K562 (cell line): ENCODE measurements around the gene HCRTR1. TPM values are rescaled to one million over a fixed set of nuclear protein-coding genes. Genes with fewer than 3 reads are reported as not detected.

Experiments used
- CBX8 ChIP-seq: fragments of 200-600 bp; sonication (generic); IDR thresholded peaks from 2 replicates; pipeline ENCODE4 v1.6.1; 2012; ENCODE audit warnings: borderline replicate concordance, mixed run types, low read depth, mild to moderate bottlenecking, moderate library complexity, mixed read lengths, low read length, control low read depth, inconsistent platforms; ENCODE audit not compliant: poor library complexity, severe bottlenecking; ENCODE audit errors: extremely low read depth
- KDM2B ChIP-seq: fragments of 250-450 bp; sonication (Bioruptor Pico); IDR thresholded peaks from 2 replicates; pipeline ENCODE4 v1.8.0; 2021; ENCODE audit warnings: mild to moderate bottlenecking, moderate library complexity
- L3MBTL2 ChIP-seq: fragments of 450-650 bp; IDR thresholded peaks from 2 replicates; pipeline ENCODE4 v1.6.1; 2016; ENCODE audit warnings: mild to moderate bottlenecking, moderate library complexity
- MTA2 ChIP-seq: fragments of 450-650 bp; IDR thresholded peaks from 2 replicates; pipeline ENCODE4 v1.6.1; 2016; ENCODE audit warnings: low read depth
- MTF1 ChIP-seq: fragments of 250-450 bp; sonication (Bioruptor Pico); IDR thresholded peaks from 2 replicates; pipeline ENCODE4 v1.9.0; 2021; ENCODE audit warnings: moderate library complexity, mild to moderate bottlenecking, inconsistent platforms, borderline replicate concordance
- NR4A1 ChIP-seq, 2 experiments: fragments of 250-450 bp in 1 of 2; fragments of 450-650 bp in 1 of 2; sonication (Bioruptor Pico) in 1 of 2; IDR thresholded peaks; 2 replicates each; pipeline versions ENCODE4 v1.4.0 to v1.6.1; 2016 to 2020; ENCODE audit warnings: mild to moderate bottlenecking in 2 of 2, missing compliant biosample characterization in 1 of 2, missing genetic modification characterization in 1 of 2, moderate library complexity in 1 of 2
- PHB ChIP-seq: fragments of 250-450 bp; sonication (Bioruptor Pico); IDR thresholded peaks from 2 replicates; pipeline ENCODE4 v1.5.0; 2021
- RBM25 ChIP-seq: fragments of 200-400 bp; formaldehyde crosslinking; IDR thresholded peaks from 2 replicates; pipeline ENCODE4 v1.6.1; 2018; ENCODE audit warnings: low read length, low read depth, moderate library complexity; ENCODE audit not compliant: severe bottlenecking
- SMARCE1 ChIP-seq: fragments of 450-650 bp; IDR thresholded peaks from 2 replicates; pipeline ENCODE4 v1.7.1; 2016; ENCODE audit warnings: mild to moderate bottlenecking
- SMC3 ChIP-seq: conservative IDR thresholded peaks from 2 replicates; pipeline ENCODE4 v1.6.1; 2011; ENCODE audit warnings: low read depth, low read length, improper control_type of control experiment; ENCODE audit not compliant: insufficient read depth
- SRSF3 ChIP-seq: fragments of 200-400 bp; formaldehyde crosslinking; IDR thresholded peaks from 2 replicates; pipeline ENCODE4 v1.6.1; 2016; ENCODE audit warnings: mild to moderate bottlenecking, low read length, moderate library complexity; ENCODE audit not compliant: insufficient read depth
- U2AF2 ChIP-seq: fragments of 200-400 bp; formaldehyde crosslinking; optimal IDR thresholded peaks from 2 replicates; pipeline ENCODE3; 2017; ENCODE audit warnings: low read depth, mild to moderate bottlenecking, low read length
- WHSC1 ChIP-seq: IDR thresholded peaks from one replicate; pipeline ENCODE4 v1.6.1; 2012; ENCODE audit warnings: low read length, control low read depth, inconsistent platforms
- ZNF197 ChIP-seq: fragments of 200-800 bp; sonication (Bioruptor generic); IDR thresholded peaks from 2 replicates; pipeline ENCODE4 v1.6.1; 2016; ENCODE audit warnings: low read depth, missing genetic modification characterization, missing compliant biosample characterization
- ZNF24 ChIP-seq: fragments of 450-650 bp; IDR thresholded peaks from 2 replicates; pipeline ENCODE4 v1.6.1; 2016
- ZNF408 ChIP-seq: fragments of 250-450 bp; sonication (Bioruptor Pico); IDR thresholded peaks from 2 replicates; pipeline ENCODE4 v1.4.0; 2020; ENCODE audit warnings: low read depth, mild to moderate bottlenecking, moderate library complexity
- polyA plus RNA-seq, 8 experiments: library from polyadenylated mRNA; depleted of rRNA in 4 of 8; stranded (reverse) in 5 of 8; unstranded in 3 of 8; fragments of >200 nt; fragmentation: Nextera tagmentation in 2 of 8; fragmentation: Illumina TruSeq in 1 of 8; extraction: Ambion mirVana in 2 of 8; extraction: Trizol in 1 of 8; gene quantifications; 2 replicates each; pipeline versions ENCODE4 v1.2.1 to v1.2.3, GENCODE V29; 2011 to 2014; ENCODE audit warnings: inconsistent platforms in 1 of 8, missing spikeins in 1 of 8
- total RNA-seq, 7 experiments: library from RNA; depleted of rRNA in 6 of 7; stranded (reverse); fragments of >200 nt in 6 of 7; fragmentation: Illumina TruSeq in 2 of 7; extraction: Trizol in 2 of 7; gene quantifications; 2 replicates each; pipeline versions ENCODE4 v1.2.1 to v1.2.3, GENCODE V29; 2011 to 2021; ENCODE audit warnings: low replicate concordance in 1 of 7
- TF ChIP-seq, protein P1 (sequence below): fragments of 250-450 bp; sonication (Bioruptor Pico); IDR thresholded peaks from 2 replicates; pipeline ENCODE4 v1.5.1; 2021; ENCODE audit warnings: mild to moderate bottlenecking
- TF ChIP-seq, protein P2 (sequence below): fragments of 450-650 bp; formaldehyde crosslinking; IDR thresholded peaks from 2 replicates; pipeline ENCODE4 v1.4.0; 2022; ENCODE audit warnings: missing genetic modification characterization
- TF ChIP-seq, protein P3 (sequence below): sonication (generic); formaldehyde crosslinking; IDR thresholded peaks from 2 replicates; pipeline ENCODE4 v1.8.0; 2022; ENCODE audit warnings: mild to moderate bottlenecking, missing genetic modification reagents
- TF ChIP-seq, protein P4 (sequence below): fragments of 450-650 bp; formaldehyde crosslinking; IDR thresholded peaks from 2 replicates; pipeline ENCODE4 v1.4.0; 2020; ENCODE audit warnings: mild to moderate bottlenecking, moderate library complexity
- TF ChIP-seq, protein P5 (sequence below): sonication (generic); formaldehyde crosslinking; IDR thresholded peaks from 2 replicates; pipeline ENCODE4 v1.8.1; 2023; ENCODE audit warnings: mild to moderate bottlenecking, missing genetic modification reagents

Gene HCRTR1
- total and polyA plus RNA-seq, 9 of the 15 experiments (the other 6 are each of a cell fraction or from before 2014, with no cell fraction given) = not detected

DNA sequence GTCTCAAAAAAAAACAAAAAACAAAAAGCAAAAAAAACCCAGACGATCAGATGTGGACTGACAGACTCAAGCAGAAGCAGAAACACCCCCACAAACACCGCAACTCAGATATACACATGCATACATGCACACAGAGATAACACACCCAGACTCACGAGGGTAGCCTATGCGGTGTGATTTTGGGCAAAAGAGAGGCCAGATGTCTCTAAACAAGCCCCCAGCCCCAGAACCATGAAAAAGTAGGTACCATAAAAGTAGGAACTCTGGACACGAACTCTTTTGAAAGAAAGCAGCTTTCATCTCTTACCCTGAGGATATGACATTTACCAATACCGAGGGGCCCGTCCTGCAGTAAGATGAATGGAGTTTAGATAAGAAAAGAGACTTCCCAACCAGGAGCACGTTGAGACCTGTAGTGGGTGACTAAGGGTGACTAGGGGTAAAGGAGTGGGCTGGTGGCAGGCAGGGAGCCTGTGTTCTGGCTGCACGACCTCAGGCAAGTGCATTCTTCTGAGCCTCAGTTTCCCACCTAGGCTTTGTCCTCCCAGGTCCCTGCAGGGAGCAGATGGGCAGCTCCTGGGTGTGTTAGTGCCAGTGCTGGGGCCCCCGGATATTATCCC, 42.6 kb upstream of the HCRTR1 start (continued):
- TF ChIP-seq WHSC1 (no peak), L3MBTL2 (peak; percentile 37; the same call in 1 of the 2 replicates), SMARCE1 (peak; percentile 27; the same call in 1 of the 2 replicates), ZNF197 (no peak), ZNF408 (CRISPR knock-in tag) (no peak), U2AF2 (no peak), KDM2B (CRISPR knock-in tag) (no peak), SMC3 (no peak), ZNF24 (no peak), RBM25 (no peak), PHB (no peak), NR4A1 (CRISPR knock-in tag; IDR thresholded peaks at IDR 0.05) (no peak), NR4A1 (tag; IDR thresholded peaks at IDR 0.05) (no peak), CBX8 (no peak), MTA2 (peak; percentile 71), SRSF3 (no peak), MTF1 (no peak)
- TF ChIP-seq, protein P1, sequence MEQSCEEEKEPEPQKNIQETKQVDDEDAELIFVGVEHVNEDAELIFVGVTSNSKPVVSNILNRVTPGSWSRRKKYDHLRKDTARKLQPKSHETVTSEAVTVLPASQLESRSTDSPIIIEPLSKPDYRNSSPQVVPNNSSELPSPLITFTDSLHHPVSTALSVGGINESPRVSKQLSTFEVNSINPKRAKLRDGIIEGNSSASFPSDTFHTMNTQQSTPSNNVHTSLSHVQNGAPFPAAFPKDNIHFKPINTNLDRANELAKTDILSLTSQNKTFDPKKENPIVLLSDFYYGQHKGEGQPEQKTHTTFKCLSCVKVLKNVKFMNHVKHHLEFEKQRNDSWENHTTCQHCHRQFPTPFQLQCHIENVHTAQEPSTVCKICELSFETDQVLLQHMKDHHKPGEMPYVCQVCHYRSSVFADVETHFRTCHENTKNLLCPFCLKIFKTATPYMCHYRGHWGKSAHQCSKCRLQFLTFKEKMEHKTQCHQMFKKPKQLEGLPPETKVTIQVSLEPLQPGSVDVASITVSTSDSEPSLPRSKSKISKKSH = no peak
- TF ChIP-seq, protein P2, sequence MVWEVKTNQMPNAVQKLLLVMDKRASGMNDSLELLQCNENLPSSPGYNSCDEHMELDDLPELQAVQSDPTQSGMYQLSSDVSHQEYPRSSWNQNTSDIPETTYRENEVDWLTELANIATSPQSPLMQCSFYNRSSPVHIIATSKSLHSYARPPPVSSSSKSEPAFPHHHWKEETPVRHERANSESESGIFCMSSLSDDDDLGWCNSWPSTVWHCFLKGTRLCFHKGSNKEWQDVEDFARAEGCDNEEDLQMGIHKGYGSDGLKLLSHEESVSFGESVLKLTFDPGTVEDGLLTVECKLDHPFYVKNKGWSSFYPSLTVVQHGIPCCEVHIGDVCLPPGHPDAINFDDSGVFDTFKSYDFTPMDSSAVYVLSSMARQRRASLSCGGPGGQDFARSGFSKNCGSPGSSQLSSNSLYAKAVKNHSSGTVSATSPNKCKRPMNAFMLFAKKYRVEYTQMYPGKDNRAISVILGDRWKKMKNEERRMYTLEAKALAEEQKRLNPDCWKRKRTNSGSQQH (CRISPR knock-in tag) = no peak
- TF ChIP-seq, protein P3, sequence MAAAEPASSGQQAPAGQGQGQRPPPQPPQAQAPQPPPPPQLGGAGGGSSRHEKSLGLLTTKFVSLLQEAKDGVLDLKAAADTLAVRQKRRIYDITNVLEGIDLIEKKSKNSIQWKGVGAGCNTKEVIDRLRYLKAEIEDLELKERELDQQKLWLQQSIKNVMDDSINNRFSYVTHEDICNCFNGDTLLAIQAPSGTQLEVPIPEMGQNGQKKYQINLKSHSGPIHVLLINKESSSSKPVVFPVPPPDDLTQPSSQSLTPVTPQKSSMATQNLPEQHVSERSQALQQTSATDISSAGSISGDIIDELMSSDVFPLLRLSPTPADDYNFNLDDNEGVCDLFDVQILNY (CRISPR knock-in tag) = no peak
- TF ChIP-seq, protein P4, sequence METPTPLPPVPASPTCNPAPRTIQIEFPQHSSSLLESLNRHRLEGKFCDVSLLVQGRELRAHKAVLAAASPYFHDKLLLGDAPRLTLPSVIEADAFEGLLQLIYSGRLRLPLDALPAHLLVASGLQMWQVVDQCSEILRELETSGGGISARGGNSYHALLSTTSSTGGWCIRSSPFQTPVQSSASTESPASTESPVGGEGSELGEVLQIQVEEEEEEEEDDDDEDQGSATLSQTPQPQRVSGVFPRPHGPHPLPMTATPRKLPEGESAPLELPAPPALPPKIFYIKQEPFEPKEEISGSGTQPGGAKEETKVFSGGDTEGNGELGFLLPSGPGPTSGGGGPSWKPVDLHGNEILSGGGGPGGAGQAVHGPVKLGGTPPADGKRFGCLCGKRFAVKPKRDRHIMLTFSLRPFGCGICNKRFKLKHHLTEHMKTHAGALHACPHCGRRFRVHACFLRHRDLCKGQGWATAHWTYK = no peak
- TF ChIP-seq, protein P5, sequence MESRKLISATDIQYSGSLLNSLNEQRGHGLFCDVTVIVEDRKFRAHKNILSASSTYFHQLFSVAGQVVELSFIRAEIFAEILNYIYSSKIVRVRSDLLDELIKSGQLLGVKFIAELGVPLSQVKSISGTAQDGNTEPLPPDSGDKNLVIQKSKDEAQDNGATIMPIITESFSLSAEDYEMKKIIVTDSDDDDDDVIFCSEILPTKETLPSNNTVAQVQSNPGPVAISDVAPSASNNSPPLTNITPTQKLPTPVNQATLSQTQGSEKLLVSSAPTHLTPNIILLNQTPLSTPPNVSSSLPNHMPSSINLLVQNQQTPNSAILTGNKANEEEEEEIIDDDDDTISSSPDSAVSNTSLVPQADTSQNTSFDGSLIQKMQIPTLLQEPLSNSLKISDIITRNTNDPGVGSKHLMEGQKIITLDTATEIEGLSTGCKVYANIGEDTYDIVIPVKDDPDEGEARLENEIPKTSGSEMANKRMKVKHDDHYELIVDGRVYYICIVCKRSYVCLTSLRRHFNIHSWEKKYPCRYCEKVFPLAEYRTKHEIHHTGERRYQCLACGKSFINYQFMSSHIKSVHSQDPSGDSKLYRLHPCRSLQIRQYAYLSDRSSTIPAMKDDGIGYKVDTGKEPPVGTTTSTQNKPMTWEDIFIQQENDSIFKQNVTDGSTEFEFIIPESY (CRISPR knock-in tag) = no peak
